HepG2 (cell line): ENCODE results near the gene RUNX3. TPM values are rescaled to one million over a fixed set of nuclear protein-coding genes. Genes with fewer than 3 reads are reported as not detected.

Source experiments
- ARID3A ChIP-seq: IDR thresholded peaks from 2 replicates; pipeline ENCODE4 v1.6.1; 2012; ENCODE audit warnings: low read depth, low read length, improper control_type of control experiment
- ATF2 ChIP-seq: sonication (generic); formaldehyde crosslinking; IDR thresholded peaks from 2 replicates; pipeline ENCODE4 v1.4.0; 2020; ENCODE audit warnings: missing genetic modification reagents
- ATRX ChIP-seq: sonication (generic); formaldehyde crosslinking; IDR thresholded peaks from 2 replicates; pipeline ENCODE4 v1.4.0; 2020; ENCODE audit warnings: missing genetic modification reagents, borderline replicate concordance
- CREB1 ChIP-seq, 2 experiments: fragments of 450-650 bp in 1 of 2; IDR thresholded peaks; 2 replicates each; pipeline ENCODE4 v1.6.1; 2016 to 2017; ENCODE audit warnings: control low read depth in 1 of 2, mild to moderate bottlenecking in 1 of 2, missing compliant biosample characterization in 1 of 2, missing genetic modification characterization in 1 of 2
- EHMT2 ChIP-seq: fragments of 200-600 bp; sonication (generic); IDR thresholded peaks from 2 replicates; pipeline ENCODE4 v1.7.0; 2017; ENCODE audit warnings: antibody characterized with exemption, low read depth, low read length, borderline replicate concordance
- HIVEP1 ChIP-seq: sonication (generic); formaldehyde crosslinking; IDR thresholded peaks from 2 replicates; pipeline ENCODE4 v1.4.0; 2020; ENCODE audit warnings: mild to moderate bottlenecking, missing genetic modification reagents
- ISL2 ChIP-seq: sonication (generic); formaldehyde crosslinking; IDR thresholded peaks from 2 replicates; pipeline ENCODE4 v1.5.0; 2020; ENCODE audit warnings: missing genetic modification reagents
- MXD1 ChIP-seq: sonication (generic); formaldehyde crosslinking; IDR thresholded peaks from 2 replicates; pipeline ENCODE4 v1.4.0; 2020; ENCODE audit warnings: mild to moderate bottlenecking, missing genetic modification reagents
- RARG ChIP-seq: sonication (generic); formaldehyde crosslinking; IDR thresholded peaks from 2 replicates; pipeline ENCODE4 v1.4.0; 2020; ENCODE audit warnings: low read depth, mild to moderate bottlenecking, missing genetic modification reagents
- SOX5 ChIP-seq: IDR thresholded peaks from 2 replicates; pipeline ENCODE4 v1.6.1; 2016; ENCODE audit warnings: borderline replicate concordance
- TARDBP ChIP-seq: sonication (generic); formaldehyde crosslinking; IDR thresholded peaks from 2 replicates; pipeline ENCODE4 v1.8.0; 2022; ENCODE audit warnings: mild to moderate bottlenecking, missing genetic modification reagents
- ZBTB42 ChIP-seq: sonication (generic); formaldehyde crosslinking; IDR thresholded peaks from 2 replicates; pipeline ENCODE4 v1.5.0; 2020; ENCODE audit warnings: mild to moderate bottlenecking, missing genetic modification reagents
- ZBTB44 ChIP-seq: sonication (generic); formaldehyde crosslinking; IDR thresholded peaks from 2 replicates; pipeline ENCODE4 v1.4.0; 2020; ENCODE audit warnings: missing genetic modification reagents
- ZNF281 ChIP-seq: sonication (generic); formaldehyde crosslinking; IDR thresholded peaks from 2 replicates; pipeline ENCODE4 v1.4.0; 2020; ENCODE audit warnings: missing genetic modification reagents, borderline replicate concordance
- ZNF282 ChIP-seq: fragments of 450-650 bp; IDR thresholded peaks from 2 replicates; pipeline ENCODE4 v1.6.1; 2018; ENCODE audit not compliant: partially characterized antibody
- ZNF329 ChIP-seq: sonication (generic); formaldehyde crosslinking; IDR thresholded peaks from 2 replicates; pipeline ENCODE4 v1.9.0; 2021; ENCODE audit warnings: low read depth, mild to moderate bottlenecking, missing genetic modification reagents
- ZNF713 ChIP-seq: sonication (generic); formaldehyde crosslinking; IDR thresholded peaks from 2 replicates; pipeline ENCODE4 v1.4.0; 2020; ENCODE audit warnings: mild to moderate bottlenecking, missing genetic modification reagents
- ZNF737 ChIP-seq: sonication (generic); formaldehyde crosslinking; IDR thresholded peaks from 2 replicates; pipeline ENCODE4 v1.5.0; 2020; ENCODE audit warnings: missing genetic modification reagents, mild to moderate bottlenecking, borderline replicate concordance
- polyA plus RNA-seq, 8 experiments: library from polyadenylated mRNA; depleted of rRNA in 3 of 8; stranded (reverse) in 7 of 8; unstranded in 1 of 8; fragments of >200 nt; fragmentation: Illumina TruSeq in 4 of 8; extraction: Trizol in 4 of 8; gene quantifications; 2 replicates each; pipeline versions ENCODE4 v1.2.1 to v1.2.3, GENCODE V29; 2011 to 2016; ENCODE audit warnings: low read depth in 4 of 8, missing spikeins in 1 of 8, mixed read lengths in 1 of 8; ENCODE audit not compliant: insufficient read depth in 1 of 8
- total RNA-seq, 5 experiments: library from RNA; depleted of rRNA; stranded (reverse); fragments of >200 nt; fragmentation: Illumina TruSeq; extraction: Trizol; gene quantifications; 2 replicates each; pipeline ENCODE4 v1.2.3, GENCODE V29; 2016; ENCODE audit warnings: low read depth in 1 of 5

Gene RUNX3
- total and polyA plus RNA-seq, 2 of the 13 experiments (the other 11 are each of a cell fraction or from before 2014, with no cell fraction given) = 0.04 to 0.22 TPM

- TF ChIP-seq CREB1 (IDR thresholded peaks at IDR 0.05) = no peak
- TF ChIP-seq CREB1 (CRISPR knock-in tag; IDR thresholded peaks at IDR 0.05) = peak; percentile 9; the same call in 1 of the 2 replicates
- TF ChIP-seq ZNF281 (CRISPR knock-in tag) = no peak
- TF ChIP-seq ISL2 (CRISPR knock-in tag) = no peak
- TF ChIP-seq ZBTB42 = no peak
- no peak for TF ChIP-seq ZBTB44 (CRISPR knock-in tag)
- TF ChIP-seq ZNF329 = no peak
- TF ChIP-seq HIVEP1 (CRISPR knock-in tag) = no peak
- TF ChIP-seq TARDBP = no peak
- no peak for TF ChIP-seq RARG (CRISPR knock-in tag)
- TF ChIP-seq ZNF713 (CRISPR knock-in tag) = no peak
- TF ChIP-seq SOX5 (CRISPR knock-in tag) = peak; percentile 49; the same call in 1 of the 2 replicates
- no peak for TF ChIP-seq EHMT2
- no peak for TF ChIP-seq ZNF737 (CRISPR knock-in tag)
- TF ChIP-seq ATRX (CRISPR knock-in tag) = no peak
- TF ChIP-seq ARID3A = no peak
- TF ChIP-seq MXD1 = 0 out of 2 replicates have a peak, but pooled peaks have one; percentile 54
- TF ChIP-seq ATF2 (CRISPR knock-in tag) = no peak
- TF ChIP-seq ZNF282 = no peak
Measured at GRCh38 chr1:24914226-24915069, 15.6 kb downstream of the RUNX3 start (continued).
